Mesenteric fat pad (tissue), 1 donor: Measurements from ENCODE around the gene RIIAD1. TPM values are rescaled to one million over a fixed set of nuclear protein-coding genes. Genes with fewer than 3 reads are reported as not detected.
A peak's percentile ranks its signal among the peaks of the same experiment; 100 is the strongest.
"Not testable (repeated sequence)": the region's sequence is repeated elsewhere in the genome, so short reads cannot be mapped to it uniquely, and the experiment has no call there.

Experiments
- DNase-seq: peaks from one replicate; pipeline ENCODE4 v3.0.0-alpha.2; 2020; ENCODE audit warnings: low spot score
- total RNA-seq: library from RNA; stranded (reverse); fragmentation: NEBNext Ultra II Directional; extraction: Animal tissue kit (Norgen Biotek cat#: 25700); gene quantifications from one replicate; pipeline ENCODE4 v1.2.1, GENCODE V29; 2021
- donor health status: DM: yes; HTN: yes; CAD: no.

The RIIAD1 gene
- total RNA-seq, 1 donor from 2014 or later: not detected

DNA sequence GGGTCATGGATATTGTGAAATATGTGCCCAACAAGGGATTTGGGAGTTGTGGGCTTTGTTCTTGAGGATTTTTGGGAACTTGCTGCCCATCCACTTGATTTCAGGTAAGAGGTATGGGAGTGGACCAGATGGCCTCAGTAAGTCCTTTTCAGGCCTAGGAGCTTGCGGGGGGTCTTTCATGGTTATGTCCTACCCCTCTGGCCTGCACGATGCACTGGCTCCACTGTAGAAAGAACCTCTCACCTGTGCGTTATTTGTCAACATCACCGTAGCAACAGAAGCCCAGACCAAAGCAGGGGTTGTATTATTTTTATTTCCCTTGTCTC is 8.6 kb downstream of the RIIAD1 start:
- peak; percentile 30 for DNase-seq

DNA sequence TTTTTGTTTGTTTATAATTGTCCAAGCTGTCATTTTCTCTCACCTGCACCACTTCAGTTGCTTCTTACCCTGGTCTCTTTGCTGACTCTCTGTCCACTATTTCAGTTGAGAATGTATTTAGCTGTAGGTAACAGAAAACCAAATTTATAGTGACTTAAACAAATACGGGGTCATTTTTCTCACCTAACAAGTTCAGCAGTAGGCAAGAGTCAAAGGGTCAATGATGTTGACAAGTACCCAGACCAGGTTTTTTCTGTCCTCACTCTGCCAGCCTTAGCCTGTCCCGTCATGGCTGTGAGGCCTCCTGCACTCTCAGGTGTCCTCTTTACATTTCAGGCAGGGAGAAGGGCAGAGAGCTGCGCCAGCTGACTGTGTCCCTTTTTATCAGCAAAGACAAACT is 11.8 kb downstream of the RIIAD1 start:
- DNase-seq: no peak

DNA sequence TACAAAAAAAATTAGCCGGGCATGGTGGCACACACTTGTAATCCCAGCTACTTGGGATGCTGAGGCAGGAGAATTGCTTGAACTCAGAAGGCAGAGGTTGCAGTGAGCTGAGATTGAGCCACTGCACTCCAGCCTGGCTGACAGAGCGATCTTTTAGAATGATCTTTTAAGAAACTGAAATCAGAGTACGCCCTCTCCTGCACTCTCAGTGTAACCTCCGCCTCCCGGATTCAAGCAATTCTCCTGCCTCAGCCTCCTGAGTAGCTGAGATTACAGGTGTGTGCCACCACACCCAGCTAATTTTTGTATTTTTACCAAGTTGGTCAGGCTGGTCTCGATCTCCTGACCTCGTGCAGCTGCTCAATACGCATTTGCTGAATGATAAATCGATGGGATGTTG is 12.7 kb downstream of the RIIAD1 start:
- peak; percentile 11 for DNase-seq

DNA sequence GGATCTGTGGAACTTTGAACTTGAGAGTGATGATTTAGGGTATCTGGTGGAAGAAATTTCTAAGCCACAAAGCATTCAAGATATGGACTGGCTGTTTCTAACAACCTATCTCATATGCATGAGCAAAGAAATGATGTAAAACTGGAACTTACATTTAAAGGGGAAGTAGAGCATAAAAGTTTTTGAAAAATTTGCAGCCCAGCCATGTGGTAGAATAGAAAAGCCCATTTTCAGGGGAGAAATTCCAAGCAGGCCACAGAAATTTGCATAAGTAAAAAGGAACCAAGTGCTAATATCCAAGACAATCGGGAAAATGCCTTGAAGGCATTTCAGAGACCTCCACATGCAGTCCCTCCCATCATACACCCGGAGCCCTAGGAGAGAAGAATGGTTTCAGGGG is 15.7 kb downstream of the RIIAD1 start:
- peak; percentile 2 for DNase-seq

DNA sequence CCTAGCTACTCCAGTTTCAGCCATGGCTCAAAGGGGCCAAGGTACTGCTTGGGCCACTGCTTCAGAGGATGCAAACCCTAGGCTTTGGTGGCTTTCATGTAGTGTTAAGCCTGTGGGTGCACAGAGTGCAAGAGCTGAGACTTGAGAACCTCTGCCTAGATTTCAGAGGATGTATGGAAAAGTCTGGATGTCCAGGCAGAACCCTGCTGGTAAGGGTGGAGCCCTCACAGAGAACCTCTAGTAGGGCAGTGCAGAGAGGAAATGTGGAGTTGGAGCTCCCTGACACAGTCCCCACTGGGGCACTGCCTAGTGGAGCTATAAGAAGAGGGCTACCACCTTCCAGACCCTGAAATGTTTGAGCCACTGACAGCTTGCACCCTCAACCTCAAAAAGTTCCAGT is 16.2 kb downstream of the RIIAD1 start:
- no peak for DNase-seq

DNA sequence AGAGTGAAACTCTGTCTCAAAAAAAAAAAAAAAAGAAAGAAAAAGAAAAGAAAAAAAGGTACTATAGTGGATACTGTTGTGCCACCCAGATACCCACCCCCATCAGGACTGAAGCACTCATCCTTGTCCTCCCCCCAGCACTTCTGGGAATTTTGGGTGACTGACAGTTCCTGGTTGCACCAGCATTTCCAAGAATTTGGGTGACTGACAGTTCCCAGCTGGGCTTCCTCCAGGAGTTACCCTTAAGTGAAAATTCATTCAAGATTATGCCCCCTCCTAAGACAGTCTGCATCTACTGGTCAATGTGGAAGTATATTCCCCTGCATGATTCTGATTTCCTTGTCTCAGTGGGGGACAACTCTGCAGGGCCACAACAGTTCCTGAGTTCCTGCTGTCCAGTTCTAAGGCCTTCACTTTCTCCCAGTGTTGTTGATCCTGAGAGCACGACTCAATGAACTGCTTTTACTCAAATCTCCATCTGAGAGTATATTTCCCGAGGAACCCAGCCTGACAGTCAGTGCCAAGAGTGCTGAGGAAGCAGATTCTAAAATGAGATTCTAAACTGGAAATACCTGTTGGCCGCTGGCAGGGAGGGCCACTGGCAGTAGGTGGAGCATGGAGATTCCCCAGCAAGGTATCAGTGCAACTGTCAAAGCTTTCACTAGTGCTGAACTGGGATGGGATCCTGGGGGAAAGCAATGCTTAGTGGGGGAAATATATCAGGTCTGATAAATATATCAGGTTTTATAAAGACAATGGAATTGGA is 18.5 kb downstream of the RIIAD1 start:
- no peak for DNase-seq

DNA sequence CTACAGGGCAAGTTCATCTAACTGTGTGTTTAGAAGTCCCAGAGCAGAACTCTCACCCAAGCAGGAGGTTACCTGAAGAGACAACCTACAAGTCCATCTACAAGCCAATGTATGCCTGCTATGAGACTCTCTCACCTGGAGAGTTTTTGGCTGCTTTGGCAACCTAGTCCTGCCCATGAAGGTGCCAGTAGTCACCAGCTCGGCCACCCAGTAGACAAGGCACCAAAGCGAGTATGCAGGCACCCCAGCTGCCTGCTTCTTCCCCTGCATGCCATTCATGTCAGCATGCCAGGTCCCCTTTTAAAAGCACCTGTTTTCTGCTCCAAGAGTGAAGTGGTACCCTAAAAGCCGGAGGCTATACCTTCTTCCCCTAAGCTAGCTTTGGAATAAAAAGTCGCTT is 20.2 kb downstream of the RIIAD1 start:
- DNase-seq: peak; percentile 28

DNA sequence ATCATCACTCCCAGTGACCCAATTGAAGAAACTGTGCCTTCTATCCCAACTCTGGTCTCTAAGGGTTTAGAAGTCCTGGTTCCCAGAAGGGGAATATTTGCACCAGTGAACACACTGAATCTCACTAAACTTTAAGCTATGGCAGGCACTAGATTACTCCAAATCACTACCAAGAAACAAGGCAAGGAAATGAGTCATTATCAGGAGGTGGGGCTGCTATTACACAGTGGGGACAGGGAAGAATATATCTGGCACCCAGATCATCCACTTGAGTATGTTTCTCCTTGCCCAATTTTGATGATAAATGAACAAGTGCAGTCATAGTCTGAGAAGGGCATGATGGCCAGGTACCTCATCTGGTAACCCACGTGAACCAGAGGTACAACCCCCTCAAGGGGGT is 35.0 kb downstream of the RIIAD1 start:
- DNase-seq: no peak

DNA sequence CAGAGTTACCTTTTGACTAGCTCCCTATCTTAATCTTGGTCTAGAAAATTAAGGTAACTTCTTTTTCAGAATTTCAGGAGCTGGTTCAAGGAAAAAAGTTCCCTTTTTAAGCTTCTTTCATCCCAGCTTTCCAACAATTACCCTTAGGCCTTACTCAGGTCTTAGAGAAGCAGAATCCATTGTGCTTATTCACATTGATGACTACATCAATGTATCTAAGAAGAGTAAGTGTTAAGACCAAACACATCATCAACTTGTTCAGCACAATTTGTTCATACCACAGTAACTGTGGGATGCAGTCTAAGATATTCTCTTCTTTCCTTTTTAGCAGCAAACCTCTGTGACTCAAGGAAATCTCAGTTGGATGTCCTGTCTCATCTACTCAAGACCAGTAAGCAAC is 37.9 kb downstream of the RIIAD1 start:
- no peak for DNase-seq

DNA sequence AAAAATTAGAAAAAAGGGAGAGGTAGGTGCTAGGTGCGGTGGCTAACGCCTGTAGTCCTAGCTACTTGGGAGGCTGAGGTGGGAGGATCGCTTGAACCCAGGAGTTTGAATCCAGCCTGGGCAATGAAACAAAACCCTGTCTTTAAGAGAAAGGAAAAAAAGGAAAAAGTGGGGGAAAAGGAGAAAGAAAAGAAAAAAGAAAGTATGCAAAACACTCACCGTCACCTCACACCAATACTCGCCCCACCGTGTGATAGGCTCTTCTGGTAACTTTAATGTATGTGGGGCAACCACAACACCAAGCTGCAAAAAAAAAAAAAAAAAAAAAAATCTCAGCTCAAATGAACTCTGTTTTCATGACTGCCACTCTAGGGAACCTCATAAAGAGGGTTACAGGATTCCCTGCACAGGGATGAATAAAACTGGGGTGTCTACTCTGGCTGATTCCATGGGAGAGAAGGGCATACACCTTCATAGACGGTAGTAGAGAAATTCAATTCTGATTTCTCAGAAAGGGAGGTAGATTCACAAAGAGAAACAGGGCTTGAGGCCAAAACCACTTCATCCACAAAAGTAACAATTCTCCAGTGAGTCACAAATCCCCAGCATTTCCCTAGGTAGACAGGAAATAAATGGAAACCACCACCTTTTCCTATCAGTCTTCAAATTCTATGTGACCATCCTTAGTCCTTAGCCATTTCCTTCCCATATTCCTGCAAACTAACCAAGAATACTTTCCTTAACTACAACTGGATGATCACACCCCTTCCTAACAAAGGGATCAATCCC is 39.5 kb downstream of the RIIAD1 start:
- DNase-seq: no peak

DNA sequence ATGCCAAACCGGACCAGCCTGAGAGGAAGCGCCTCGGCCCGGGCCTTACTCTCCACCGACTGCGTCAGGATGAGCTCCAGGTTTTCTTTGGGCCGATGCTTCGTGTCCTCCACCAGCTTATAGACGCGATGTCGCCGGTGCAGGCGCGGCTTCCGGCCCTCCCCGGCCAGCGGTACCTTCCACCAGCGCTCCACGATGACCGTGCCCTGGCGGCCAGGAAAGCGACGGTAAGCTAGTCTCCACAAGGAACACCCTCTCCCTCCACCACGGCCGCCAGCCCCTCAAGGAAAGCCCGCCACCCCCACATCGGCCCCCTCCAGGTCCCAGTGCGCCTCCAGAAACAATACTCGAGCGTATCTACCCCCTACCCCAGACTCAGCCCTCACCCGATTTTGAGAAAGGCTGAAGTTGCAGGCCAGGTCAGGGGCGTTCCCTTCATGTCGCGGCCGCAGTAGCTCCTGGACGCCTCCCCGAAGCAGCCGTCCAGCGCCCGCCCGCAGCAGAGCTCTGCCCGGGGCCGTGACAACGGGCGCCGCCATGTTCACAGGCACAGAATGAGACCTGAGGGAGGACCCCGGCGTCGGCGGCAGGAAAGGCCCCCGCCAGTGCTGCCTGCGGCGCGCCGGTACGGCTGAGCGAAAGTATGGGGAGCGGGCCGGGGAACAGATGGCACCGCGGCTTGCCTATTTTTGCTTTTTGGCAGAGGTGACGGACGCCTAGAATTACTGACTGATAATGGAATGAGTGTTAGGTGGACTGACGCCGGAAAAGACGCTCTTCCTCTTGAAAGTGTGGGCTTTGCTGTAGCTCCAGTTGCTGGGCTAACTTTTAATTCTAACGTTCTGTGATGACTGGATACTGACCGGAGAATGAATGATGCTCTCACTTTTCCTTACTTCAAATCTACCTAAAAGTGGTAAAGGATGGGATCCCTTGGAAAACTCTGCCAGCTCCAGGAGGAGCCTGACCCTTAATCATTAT is 41.9 kb downstream of the RIIAD1 start, which contains the start of gene MRPL9:
TSS of gene MRPL9 (minus strand) at position 556 of the 981 bp plus-strand sequence. CDS start at position 539, 17 bp downstream.
- peak; percentile 94 for DNase-seq

DNA sequence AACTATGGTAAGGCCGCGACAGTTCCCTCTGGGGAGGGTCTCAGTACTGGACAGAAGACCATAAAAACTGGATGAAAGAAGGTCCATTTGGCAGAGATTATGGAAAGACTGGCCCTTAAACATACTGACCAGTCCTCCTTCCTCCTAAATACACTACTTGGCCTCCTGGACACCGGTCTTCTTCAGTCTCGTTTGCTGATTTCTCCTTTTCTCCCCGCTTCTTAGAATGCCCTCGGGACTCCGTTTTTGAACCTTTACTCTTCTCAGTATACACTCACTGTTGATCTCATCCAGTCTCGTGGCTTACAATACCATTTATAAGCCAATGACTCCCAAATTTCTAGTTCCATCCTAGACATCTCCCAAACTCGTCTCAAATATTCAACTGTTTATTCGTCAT is 42.7 kb downstream of the RIIAD1 start:
- DNase-seq: no peak

DNA sequence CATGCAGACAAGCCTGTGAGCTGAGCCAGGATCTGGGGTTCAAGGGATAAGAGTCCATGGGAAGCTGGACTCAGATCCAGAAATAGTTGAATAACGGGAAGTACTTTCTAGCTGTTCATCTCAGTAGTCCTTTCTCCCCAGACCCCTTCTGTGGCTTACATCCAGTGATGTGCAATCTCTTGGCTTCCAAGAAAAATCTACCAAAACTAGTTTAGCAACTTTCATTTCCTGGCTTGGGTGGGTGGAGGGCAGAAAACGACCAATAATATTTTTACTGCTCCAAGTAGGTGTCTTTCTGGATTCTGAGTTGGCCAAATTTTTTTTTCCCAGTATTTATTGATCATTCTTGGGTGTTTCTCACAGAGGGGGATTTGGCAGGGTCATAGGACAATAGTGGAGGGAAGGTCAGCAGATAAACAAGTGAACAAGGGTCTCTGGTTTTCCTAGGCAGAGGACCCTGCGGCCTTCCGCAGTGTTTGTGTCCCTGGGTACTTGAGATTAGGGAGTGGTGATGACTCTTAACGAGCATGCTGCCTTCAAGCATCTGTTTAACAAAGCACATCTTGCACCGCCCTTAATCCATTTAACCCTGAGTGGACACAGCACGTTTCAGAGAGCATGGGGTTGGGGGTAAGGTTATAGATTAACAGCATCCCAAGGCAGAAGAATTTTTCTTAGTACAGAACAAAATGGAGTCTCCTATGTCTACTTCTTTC is 47.2 kb downstream of the RIIAD1 start:
- DNase-seq: not testable (repeated sequence)

DNA sequence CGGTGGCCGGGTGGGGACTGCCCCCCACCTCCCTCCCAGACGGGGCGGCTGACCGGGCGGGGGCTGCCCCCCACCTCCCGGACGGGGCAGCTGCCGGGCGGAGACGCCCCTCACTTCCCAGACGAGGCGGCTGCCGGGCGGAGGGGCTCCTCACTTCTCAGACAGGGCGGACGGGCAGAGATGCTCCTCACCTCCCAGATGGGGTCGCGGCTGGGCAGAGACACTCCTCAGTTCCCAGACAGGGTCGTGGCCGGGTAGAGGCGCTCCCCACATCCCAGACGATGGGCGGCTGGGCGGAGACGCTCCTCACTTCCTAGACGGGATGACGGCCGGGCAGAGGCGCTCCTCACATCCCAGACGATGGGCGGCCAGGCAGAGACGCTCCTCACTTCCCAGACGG is 47.9 kb downstream of the RIIAD1 start:
- DNase-seq: not testable (repeated sequence)

DNA sequence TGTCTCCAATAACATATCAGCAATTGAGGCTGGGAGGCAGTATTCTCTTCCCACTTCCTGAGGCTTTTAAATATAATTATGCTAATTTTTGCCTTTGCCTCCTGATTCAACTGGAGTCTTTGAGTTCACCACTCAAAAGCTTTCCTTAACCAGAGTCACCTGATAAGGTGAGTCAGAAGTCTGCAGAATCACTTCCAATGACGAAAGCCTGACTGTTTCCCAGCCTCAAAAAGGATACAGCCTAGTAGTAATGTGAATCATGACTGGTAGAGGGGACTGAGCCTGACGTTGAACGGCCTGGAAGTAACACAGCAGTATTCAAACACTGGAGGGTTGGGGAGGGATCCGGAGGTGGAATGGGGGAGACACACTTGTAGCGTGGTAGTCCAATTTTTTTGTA is 52.4 kb downstream of the RIIAD1 start:
- DNase-seq: no peak

DNA sequence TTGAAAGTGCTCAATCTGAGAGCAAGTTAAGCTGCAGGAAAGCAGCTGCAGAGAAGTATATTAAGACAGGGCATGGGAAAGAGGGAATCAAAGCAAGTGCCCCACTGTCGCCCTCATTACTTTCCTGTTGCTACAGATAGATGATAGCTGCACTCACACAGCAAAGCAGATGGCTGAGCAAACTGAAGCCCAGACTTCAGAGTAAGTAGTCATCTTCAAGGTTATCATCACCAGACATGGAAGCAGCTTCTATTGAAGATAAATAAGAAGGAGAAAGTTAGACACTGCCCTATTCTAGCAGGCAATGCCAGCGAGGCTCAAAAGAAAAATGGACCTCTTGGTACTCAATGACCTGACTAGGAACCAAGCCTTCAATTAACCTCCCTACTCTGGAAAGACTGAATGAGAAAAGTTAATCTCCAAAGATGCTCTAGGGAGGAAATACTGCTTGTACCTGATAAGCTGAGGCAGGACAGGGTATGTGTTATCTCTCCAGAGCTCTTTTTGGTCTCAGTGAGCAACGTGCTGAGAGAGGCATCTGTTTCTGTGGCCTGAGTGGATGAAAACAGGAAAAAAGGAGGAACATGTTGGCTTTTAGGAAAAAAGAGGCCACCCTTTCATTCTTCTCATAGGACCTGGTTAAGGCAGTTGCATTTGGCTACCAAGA is 53.1 kb downstream of the RIIAD1 start:
- no peak for DNase-seq

DNA sequence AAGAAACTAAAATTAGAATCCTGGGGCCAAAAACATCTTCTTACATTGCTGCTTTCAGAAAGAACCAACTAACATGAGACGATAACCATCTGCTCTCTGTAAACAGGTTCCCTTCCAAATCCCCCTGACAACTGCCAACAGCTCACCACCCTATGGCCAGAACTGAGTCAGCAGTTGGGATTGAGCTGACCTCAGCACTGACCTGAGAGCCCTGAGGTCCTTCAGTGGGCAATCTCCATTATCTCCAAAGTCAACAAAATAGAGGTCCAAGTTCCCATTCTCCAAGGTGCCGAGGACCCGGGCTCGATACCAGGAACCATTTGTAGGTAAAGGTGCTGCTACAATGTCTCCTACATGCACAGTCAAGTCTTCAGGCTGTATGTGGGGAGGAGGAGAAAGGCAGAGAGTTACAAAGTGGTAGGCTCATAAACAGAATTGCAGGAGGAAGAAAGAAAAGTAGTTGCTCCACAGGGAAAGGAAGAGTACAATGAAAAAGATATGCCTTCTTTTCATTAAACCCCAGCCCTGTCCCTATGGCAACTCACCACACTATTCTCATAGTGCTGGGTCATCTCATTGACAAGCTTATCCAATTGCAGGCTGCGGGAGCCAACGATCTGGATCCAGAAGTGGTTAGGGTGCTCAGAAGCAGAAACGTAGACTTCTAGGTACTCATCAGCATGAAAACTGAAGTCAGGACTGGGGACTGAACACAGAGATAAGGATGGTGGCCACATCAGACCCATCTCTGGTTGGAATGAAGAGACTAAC is 54.8 kb downstream of the RIIAD1 start:
- no peak for DNase-seq

DNA sequence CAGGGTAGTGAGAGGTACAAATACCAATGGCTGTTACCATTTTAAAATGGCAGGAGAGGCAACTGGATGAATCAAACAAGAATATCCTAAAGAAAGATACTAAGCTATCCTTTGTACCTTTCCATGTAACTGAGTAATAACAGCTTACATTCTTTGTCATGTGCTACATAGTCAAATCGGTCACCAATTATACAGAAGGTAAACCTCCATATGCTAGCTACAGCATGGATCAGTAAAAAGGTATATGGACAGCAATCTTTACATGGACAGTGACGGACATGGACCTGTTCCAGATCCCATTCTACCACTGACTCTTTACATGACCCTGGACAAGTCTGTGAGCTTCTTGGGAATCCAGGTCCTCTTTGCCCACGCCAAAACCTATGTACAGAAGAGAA is 55.3 kb downstream of the RIIAD1 start:
- no peak for DNase-seq

DNA sequence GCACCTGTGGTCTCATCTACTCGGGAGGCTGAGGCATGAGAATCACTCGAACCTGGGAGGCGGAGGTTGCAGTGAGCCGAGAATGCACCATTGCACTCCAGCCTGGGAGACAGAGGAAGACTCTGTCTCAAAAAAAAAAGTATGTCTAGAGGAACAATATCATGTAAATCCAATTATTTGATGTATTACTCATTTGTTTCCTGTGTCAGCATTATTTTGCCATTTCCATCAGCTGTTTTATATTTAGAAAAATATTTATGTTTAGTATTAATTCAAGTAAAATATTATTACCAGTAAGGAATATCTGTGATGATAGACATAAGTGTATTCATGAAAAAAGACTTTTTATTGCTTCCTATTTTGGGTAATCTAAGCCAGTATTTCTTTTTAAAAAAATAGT is 56.0 kb downstream of the RIIAD1 start:
- no peak for DNase-seq
